GM08714 (cell line): ENCODE measurements around the gene OOSP1.
"Not testable (repeated sequence)": the region's sequence is repeated elsewhere in the genome, so short reads cannot be mapped to it uniquely, and the experiment has no call there.

ENCODE experiments used
- H3K4me3 ChIP-seq: fragments of 200-500 bp; sonication (Bioruptor generic); 2 replicates; pipeline ENCODE4 v1.5.1; 2014; ENCODE audit warnings: mild to moderate bottlenecking, low read length, inconsistent platforms
- ZNF274 ChIP-seq: IDR thresholded peaks from 2 replicates; pipeline ENCODE4 v1.6.1; 2012; ENCODE audit warnings: mild to moderate bottlenecking, low read depth, low read length

Gene OOSP1, protein sequence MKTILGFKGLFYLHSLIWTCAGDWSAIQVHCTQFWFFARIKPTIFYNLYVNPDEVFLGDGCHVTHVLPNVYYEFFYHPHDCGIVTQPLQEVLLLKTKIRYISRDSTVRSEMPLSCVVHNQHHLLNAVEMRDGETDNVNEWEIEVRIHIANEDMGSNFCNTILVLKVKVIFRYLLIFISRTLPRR

GRCh38 chr11:59938132-59938531, at the start of gene OOSP1:
TSS of gene OOSP1 (plus strand) at chr11:59938432. CDS start at chr11:59938455, 23 bp downstream.
- H3K4me3 ChIP-seq: no peak within 1 kb of the TSS
- TF ChIP-seq ZNF274: no peak

- TF ChIP-seq ZNF274: no peak
- H3K4me3 ChIP-seq: no peak overlapping the region
These were observed 46.5 kb upstream of the OOSP1 start for GRCh38 chr11:59891781-59892181.

GRCh38 chr11:59894616-59895015, 43.6 kb upstream of the OOSP1 start:
- H3K4me3 ChIP-seq: no peak overlapping the region
- TF ChIP-seq ZNF274: no peak

GRCh38 chr11:59898046-59898445, 40.2 kb upstream of the OOSP1 start:
- no peak overlapping the region for H3K4me3 ChIP-seq
- no peak for TF ChIP-seq ZNF274

DNA sequence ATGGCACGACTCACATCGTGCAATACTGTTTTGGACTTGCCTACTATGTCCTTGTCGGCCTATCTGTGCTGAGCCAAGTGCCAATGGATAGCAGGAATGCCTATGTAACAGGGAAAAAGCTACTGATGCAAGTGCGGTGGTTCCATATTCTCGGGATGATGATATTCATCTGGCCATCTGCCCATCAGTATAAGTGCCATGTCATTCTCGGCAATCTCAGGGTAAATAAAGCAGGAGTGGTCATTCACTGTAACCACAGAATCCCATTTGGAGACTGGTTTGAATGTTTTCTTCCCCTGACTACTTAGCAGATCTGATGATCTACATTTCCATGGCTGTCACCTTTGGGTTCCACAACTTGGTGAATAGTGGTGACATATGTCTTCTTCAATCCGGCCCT, 39.6 kb upstream of the OOSP1 start:
- H3K4me3 ChIP-seq: no peak overlapping the region
- TF ChIP-seq ZNF274: no peak

GRCh38 chr11:59899532-59899931, 38.7 kb upstream of the OOSP1 start:
- TF ChIP-seq ZNF274: no peak
- H3K4me3 ChIP-seq: no peak overlapping the region

- no peak for TF ChIP-seq ZNF274
- H3K4me3 ChIP-seq: no peak overlapping the region
These were observed 37.7 kb upstream of the OOSP1 start for GRCh38 chr11:59900366-59901126.

- no peak overlapping the region for H3K4me3 ChIP-seq
- no peak for TF ChIP-seq ZNF274
These were observed 36.9 kb upstream of the OOSP1 start for GRCh38 chr11:59901306-59901705.

DNA sequence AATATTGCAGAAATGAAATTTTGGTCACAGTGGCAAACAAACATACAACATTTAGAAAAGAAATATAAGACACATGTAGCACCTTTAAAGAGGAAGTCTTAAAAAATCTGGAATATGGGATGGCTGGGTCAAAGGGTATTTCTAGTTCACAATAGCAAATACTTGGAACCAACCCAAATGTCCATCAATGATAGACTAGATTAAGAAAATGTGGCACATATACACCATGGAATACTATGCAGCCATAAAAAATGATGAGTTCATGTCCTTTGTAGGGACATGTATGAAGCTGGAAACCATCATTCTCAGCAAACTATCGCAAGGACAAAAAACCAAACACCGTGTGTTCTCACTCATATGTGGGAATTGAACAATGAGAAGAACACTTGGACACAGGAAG, 34.7 kb upstream of the OOSP1 start:
- H3K4me3 ChIP-seq: not testable (repeated sequence)

- no peak for TF ChIP-seq ZNF274
- H3K4me3 ChIP-seq: no peak overlapping the region
These were observed 19.8 kb upstream of the OOSP1 start for GRCh38 chr11:59918480-59918879.

DNA sequence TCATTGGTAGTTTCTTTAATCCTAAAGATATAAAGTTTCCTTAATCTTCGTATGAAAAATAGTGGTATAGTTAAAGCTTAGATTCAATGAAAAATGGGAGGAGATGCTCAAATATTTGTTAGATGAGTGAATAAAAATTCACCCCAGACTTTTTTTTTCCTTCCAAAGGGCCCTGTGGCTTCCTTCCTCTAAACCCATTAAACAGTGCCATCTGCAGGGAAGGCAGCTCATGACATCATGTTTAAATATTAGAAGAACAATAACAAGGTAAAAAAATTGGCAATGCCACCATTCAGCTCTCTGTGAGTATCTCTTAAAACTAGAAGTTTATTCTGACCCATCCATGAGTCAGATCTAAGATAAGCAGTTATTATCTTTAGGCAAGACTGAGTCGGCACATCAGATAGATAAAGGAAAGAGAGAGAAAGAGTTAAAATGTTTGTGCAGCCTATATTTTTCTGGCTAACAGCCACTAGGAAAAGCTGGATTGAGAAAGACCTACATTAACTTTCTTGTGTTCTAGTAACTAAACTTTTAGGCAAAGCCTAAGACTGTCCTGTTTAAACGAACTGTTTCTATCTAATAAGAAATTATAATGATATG, 19.1 kb upstream of the OOSP1 start:
- no peak overlapping the region for H3K4me3 ChIP-seq
- TF ChIP-seq ZNF274: no peak

GRCh38 chr11:59923813-59924212, 14.4 kb upstream of the OOSP1 start:
- no peak for TF ChIP-seq ZNF274
- no peak overlapping the region for H3K4me3 ChIP-seq

DNA sequence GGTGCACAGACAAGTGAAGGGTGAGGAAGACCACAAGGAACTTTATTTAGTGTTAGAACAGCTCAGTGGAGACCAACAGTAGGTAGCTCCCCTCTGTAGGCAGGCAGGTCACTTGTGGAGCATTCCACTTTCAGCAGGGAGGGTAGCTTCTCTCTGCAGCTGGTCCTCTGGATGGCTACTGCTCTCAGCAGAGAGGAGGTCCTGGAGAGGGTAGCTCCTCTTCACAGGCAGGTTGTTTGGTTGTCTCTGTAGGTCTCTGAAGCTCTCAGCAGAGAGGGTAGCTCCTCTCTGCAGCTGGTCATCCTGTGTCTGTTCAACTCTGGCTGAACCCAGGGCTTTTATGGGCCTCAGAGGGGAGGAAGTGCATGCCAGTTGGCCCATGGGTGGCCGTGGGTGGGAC, 6.5 kb upstream of the OOSP1 start:
- H3K4me3 ChIP-seq: no peak overlapping the region
- TF ChIP-seq ZNF274: no peak

GRCh38 chr11:59938718-59939117, 486 bp downstream of the OOSP1 start:
- H3K4me3 ChIP-seq: no peak overlapping the region
- no peak for TF ChIP-seq ZNF274

GRCh38 chr11:59939482-59939881, 1.2 kb downstream of the OOSP1 start:
- H3K4me3 ChIP-seq: no peak overlapping the region
- no peak for TF ChIP-seq ZNF274
